ENCODE results near the gene DLG2. TPM values are rescaled to one million over a fixed set of nuclear protein-coding genes. Genes with fewer than 3 reads are reported as not detected.
A peak's percentile ranks its signal among the peaks of the same experiment; 100 is the strongest.

The DLG2 gene
- total RNA-seq, 4 donors from 2014 or later = 1.3 to 4.7 (median 2.4) TPM

- TF ChIP-seq CTCF (IDR thresholded peaks at IDR 0.05 in 4 of 5, conservative IDR thresholded peaks at IDR 0.05 in 1 of 5) (no peak), POLR2A (IDR thresholded peaks at IDR 0.05) (no peak)
- Histone ChIP-seq H3K27ac (no peak overlapping the region), H3K4me1 (no peaks in the 10 kb centered on the region), H3K9me3 (no peaks in the 10 kb centered on the region), H3K27me3 (no peaks in the 10 kb centered on the region), H3K36me3 (no peaks in the 10 kb centered on the region), H3K4me3 (no peak overlapping the region)
- no peak for ATAC-seq
- no peak for DNase-seq
- in situ Hi-C loops (cut with MboI; ENCODE audit: low sequenced_read_pairs in 4 of 4) (no loop called here), intact Hi-C loops (cut with DNase I; ENCODE audit: low total_unique reads) (no loop called here)
Measured at GRCh38 chr11:83922953-83923352, 1704.2 kb downstream of the DLG2 start.

- Histone ChIP-seq H3K27ac (no peak overlapping the region), H3K4me3 (no peak overlapping the region), H3K4me1 (no peaks in the 10 kb centered on the region), H3K36me3 (no peaks in the 10 kb centered on the region), H3K9me3 (no peaks in the 10 kb centered on the region), H3K27me3 (no peaks in the 10 kb centered on the region)
- no peak for DNase-seq
- intact Hi-C loops (cut with DNase I; ENCODE audit: low total_unique reads) = no loop called here
- TF ChIP-seq CTCF (IDR thresholded peaks at IDR 0.05 in 4 of 5, conservative IDR thresholded peaks at IDR 0.05 in 1 of 5) = no peak
- TF ChIP-seq POLR2A (IDR thresholded peaks at IDR 0.05) = no peak
- no peak for ATAC-seq
- in situ Hi-C loops (cut with MboI; ENCODE audit: low sequenced_read_pairs in 4 of 4) = no loop called here
Measured at GRCh38 chr11:83922318-83922717, 1704.8 kb downstream of the DLG2 start.

DNA sequence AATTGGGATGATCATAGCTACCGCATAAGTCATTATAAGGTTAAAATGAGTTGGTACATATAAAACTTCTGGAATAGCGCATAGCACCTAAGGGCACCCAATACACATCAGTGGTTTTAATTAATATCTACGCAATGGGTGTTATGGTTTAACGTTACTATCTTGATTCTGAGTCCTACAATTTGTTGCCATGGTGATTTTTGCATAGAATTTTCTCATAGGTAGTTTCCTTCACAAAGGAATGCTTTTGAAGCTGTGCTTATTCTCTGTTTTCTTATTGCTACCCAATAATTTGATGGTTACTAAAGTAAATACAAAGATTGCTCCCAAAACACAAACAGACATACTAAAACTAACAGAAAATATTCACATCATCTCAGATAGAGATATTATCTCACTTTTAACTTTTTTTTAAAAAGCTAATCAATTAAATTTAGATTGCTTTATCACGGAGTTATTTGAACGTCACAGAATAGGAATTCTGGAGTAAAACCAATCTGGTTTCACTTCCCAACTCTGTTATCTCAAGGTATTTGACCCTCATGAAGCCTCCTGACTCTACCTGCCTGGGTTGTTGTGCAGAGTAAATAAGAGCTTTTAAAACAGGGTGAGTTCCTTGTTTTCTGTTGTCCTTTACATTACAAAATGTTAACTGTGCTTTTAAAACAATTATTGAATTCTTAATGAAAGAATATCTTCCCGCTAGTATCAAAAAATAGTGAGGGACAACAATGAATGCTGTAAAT is 1705.5 kb downstream of the DLG2 start:
- intact Hi-C loops (cut with DNase I; ENCODE audit: low total_unique reads) (no loop called here), in situ Hi-C loops (cut with MboI; ENCODE audit: low sequenced_read_pairs in 4 of 4) (no loop called here)
- Histone ChIP-seq H3K27me3 (no peaks in the 10 kb centered on the region), H3K36me3 (no peaks in the 10 kb centered on the region), H3K27ac (no peak overlapping the region), H3K9me3 (no peaks in the 10 kb centered on the region), H3K4me3 (no peak overlapping the region), H3K4me1 (no peaks in the 10 kb centered on the region)
- ATAC-seq (no peak), DNase-seq (no peak)
- TF ChIP-seq POLR2A (IDR thresholded peaks at IDR 0.05) (no peak), CTCF (IDR thresholded peaks at IDR 0.05 in 4 of 5, conservative IDR thresholded peaks at IDR 0.05 in 1 of 5) (no peak)

DNA sequence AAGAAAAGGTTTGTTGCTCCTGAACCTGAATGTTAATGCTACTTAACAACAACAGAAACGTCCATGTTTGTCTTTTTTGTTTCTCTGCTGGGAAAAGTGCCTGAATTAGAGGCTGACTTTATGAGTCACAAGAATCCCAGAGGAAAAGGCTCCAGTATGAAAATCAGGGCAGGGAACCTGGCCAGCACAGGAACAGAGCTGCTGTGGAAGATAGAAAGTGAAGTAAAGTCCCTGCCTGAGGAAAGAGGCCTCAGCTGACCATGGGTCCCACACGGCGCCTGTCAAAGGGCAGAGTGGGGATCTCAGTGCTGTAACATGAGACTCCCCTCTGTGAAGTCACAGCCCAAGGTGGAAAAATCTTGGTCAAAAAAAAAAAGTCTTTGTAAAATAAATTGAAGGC is 1708.7 kb downstream of the DLG2 start:
- DNase-seq (peak; percentile 1 to 40), ATAC-seq (peak in 1 of 2 donors; percentile 53)
- no peaks in the 10 kb centered on the region for H3K9me3 ChIP-seq
- no peak overlapping the region for H3K4me3 ChIP-seq
- no peaks in the 10 kb centered on the region for H3K36me3 ChIP-seq
- H3K4me1 ChIP-seq = no peaks in the 10 kb centered on the region
- H3K27ac ChIP-seq = no peak overlapping the region
- no peak for TF ChIP-seq CTCF (IDR thresholded peaks at IDR 0.05 in 4 of 5, conservative IDR thresholded peaks at IDR 0.05 in 1 of 5)
- no peak for TF ChIP-seq POLR2A (IDR thresholded peaks at IDR 0.05)
- in situ Hi-C loops (cut with MboI; ENCODE audit: low sequenced_read_pairs in 4 of 4) = no loop called here
- intact Hi-C loops (cut with DNase I; ENCODE audit: low total_unique reads) = no loop called here
- H3K27me3 ChIP-seq = no peaks in the 10 kb centered on the region

DNA sequence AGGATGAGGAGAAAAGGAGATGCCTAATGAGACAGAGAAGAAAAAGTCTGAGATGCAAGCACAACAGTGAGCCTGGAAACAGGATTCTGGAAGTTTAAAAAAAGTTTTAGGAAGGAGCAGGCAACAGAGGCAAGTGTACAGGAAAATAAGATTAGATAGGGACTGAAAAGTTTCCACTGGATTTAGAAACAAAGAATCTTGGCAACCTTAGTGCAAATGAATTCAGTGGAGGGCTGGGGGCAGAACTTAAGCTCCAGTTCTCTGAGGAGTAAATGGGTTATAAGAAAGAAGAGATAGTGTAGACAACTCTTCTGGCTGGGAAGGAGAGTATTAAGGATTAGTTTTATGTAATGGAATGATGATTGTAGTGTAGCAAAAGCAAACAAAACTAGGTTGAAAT is 1712.1 kb downstream of the DLG2 start:
- intact Hi-C loops (cut with DNase I; ENCODE audit: low total_unique reads) (no loop called here), in situ Hi-C loops (cut with MboI; ENCODE audit: low sequenced_read_pairs in 4 of 4) (no loop called here)
- no peak for DNase-seq
- no peaks in the 10 kb centered on the region for H3K36me3 ChIP-seq
- no peaks in the 10 kb centered on the region for H3K27me3 ChIP-seq
- TF ChIP-seq CTCF (IDR thresholded peaks at IDR 0.05 in 4 of 5, conservative IDR thresholded peaks at IDR 0.05 in 1 of 5) (no peak), POLR2A (IDR thresholded peaks at IDR 0.05) (no peak)
- no peaks in the 10 kb centered on the region for H3K9me3 ChIP-seq
- H3K4me1 ChIP-seq = no peaks in the 10 kb centered on the region
- no peak for ATAC-seq
- H3K27ac ChIP-seq = no peak overlapping the region
- H3K4me3 ChIP-seq = no peak overlapping the region
